NAMALWA (cell line): Measurements from ENCODE around the gene GORASP2.

Source experiments
- DNase-seq: peaks from one replicate; pipeline ENCODE4 v3.0.0-alpha.2; 2015; ENCODE audit warnings: low spot score

Gene GORASP2

DNA sequence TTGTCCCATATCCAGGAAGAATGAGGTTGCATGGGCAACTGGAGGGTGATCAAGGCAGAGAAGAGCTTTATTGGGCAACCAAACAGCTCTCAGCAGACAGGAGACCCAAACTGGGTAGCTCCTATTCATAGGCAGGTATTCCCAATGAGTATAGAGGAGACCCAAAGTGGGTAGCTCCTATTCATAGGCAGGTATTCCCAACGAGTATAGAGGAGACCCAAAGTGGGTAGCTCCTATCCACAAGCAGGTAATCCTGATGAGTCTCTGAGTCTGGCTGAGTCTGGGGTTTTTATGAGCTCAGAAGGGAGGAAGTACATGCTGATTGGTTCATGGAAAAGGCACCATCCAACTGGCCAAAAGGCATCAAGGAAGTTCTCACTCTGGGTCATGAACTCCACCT lies 5.3 kb upstream of the GORASP2 start:
- no peak for DNase-seq

DNA sequence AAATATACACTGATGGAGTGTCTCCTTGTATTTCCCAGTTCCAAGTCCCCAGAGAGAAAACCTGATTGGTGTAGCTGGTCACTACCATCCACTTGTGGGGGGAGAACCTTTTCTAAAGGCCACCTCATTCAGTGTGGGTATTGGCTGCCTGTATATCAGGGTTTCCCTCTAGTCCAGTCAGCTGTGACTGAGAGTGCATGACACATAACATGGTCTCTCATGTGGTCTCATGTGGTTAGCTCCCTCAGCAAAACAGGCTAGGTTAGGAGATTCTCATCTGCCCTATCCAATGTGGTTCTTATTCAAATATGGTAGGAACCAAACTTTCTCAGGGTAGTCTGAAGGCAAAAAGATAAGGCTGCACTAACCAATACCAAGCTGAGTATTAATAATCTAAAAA lies 4.1 kb upstream of the GORASP2 start:
- DNase-seq = no peak

DNA sequence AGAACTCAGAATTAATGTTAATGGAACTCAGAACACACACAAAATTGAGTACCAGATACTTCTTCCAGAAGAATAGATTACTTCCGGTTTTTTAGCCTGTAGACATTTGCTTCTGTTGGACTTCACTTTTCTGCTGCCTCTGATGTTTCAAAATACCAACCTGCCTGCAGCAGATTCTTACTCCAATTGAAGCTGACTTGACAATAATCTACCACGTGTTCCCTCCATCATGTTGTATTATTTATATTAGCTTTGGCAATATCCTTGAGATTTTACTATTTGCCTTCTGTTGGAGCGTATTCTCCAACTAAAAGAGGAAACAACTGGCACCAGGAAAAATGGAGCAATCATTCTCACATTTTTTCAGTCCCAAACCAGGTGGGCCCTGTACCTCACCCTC lies 3.1 kb upstream of the GORASP2 start:
- DNase-seq = no peak

DNA sequence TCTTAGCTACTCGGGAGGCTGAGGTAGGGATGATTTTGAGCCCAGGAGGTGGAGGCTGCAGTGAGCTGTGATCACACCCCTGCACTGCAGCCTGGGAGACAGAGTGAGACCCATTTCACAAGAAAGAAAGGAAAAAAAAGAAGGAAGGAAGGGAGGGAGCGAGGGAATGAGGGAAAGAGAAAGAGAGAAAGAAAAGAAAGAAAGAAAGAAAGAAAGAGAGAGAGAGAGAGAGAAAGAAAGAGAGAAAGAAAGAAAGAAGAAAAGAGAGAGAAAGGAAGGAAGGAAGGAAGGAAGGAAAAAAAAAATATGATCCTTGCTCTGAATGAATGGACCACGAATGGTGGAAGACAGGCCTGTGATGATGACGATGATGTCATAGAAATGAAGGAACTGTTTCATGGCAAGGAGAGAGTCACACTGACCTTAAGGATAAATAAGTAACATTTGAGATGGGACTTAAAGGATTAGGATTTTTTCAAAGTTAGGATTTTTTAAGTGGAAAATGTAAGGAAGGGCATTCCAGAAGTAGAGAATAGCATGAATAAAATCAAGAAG lies 2.2 kb upstream of the GORASP2 start:
- no peak for DNase-seq

DNA sequence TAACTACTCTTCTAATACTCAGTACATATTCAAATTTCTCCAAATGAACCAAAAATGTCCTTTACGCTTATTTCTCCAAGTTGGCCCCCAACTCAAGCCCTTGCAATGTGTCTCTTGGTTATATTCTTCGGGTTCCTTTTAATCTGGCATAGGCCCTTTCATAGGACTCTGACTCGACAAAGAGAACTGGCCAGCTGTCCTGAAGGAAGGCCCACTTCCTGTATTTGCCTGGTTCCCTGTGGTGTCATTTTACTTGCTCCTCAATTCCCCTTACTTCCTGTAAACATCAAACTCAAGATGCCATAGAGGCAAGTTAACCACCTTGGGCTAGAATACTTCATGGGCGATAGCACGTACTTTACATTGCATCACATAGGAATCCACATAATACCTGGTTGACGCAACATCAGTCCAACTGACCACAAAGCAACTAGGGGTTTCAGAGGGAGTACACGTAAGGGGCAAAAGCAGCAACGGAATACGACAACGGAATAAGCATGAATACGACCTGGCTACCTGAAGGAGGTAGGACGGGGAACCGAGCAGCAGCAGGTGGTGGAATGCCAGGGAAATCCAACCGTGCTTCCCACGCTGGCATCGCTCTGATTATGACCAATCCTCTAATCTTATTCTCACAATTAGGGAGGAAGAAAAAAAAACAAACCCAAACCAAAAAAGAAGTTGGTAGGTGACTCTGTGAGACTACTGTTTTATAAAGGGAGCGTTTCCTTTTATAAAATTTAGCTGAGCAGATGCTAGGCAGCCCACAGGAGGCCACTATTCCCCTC lies 823 bp upstream of the GORASP2 start:
- peak; percentile 29 for DNase-seq

DNA sequence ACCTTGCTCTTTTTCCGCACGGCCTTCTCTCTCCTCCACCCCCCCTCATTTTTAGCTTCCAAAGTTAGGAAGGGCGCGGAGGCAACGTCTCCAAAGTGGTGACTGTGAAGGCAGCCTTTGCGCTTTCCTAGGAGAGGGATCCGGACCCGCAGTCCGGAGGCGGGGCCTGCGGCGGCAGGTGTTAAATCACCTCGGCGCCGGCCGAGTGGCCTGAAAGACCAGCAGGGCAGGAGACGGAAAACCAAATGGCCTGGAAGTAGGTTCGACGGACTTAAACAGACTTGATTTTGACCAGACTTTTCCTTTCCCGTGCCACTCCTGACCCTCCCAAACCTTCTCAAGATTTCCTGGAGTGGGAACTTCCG lies 615 bp downstream of the GORASP2 start:
- peak; percentile 69 for DNase-seq

DNA sequence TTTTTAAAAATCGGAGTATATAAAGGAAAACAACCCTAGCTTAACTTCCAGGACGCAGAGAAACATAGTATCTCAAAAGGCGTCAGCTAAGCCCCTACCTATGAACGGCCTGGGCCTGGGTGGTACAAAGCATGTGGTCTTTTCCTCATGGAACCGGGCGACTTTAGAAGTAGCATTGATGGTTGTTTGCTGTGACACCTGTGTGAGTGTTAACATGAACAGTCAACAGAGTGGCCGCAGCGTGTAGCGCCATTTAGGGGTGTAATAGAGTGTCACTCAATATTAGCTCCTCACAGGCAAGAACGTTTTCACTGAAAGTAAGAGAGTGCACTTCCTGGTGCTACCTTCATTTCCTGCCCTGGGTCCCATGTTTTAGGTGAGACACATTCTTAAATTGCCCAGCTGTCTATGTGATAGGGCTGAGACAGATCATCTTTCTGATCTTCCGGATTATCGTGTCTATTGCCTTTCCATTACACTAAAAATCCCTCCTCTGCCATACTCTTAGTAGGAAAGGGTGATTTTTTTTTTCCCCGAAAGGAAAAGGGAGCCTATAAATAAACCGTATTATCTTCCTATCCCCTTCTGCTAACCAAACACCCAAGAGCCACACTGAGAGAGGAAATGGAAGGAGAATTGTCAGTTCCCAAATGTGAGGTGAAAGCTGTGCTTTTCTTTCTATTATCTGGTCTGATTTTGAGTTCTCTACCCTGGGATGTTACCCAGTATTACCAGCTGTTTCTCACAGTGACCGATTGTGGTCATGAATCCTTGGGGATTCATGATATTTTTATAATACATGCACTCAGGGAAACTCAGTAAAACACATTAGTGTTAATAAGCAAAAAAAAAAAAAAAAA lies 1.3 kb downstream of the GORASP2 start:
- DNase-seq = peak; percentile 92

DNA sequence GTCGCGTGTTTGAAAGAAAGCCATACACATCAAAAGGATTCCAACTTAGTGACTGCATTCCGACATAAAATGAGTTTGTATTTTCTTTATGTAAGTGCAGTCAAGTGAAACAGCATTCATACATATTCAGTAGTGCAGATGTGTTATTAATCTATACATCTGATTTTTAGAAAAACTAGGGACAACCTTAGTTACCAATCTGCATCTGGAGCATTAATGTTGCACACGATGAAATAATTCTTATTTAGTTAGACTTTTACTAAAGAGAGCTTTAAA lies 1.9 kb downstream of the GORASP2 start:
- no peak for DNase-seq

DNA sequence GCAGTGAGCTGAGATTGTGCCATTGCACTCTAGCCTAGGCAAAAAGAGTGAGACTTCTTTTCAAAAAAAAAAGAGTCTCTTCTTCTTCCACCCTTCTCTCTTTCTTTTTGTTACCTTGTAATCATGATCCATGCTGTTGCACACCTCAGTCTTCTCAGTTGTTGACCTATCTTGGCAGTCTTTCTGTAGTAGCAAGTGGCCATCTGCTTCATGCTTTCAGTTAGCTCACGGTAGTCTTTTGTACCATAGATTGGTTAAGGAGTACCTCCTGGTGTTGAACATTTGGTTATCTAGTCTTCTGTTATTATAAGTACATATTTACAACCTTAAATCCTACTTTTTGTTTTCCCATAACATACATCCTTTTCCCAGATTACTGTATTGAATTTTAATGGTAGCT lies 3.1 kb downstream of the GORASP2 start:
- DNase-seq = no peak

DNA sequence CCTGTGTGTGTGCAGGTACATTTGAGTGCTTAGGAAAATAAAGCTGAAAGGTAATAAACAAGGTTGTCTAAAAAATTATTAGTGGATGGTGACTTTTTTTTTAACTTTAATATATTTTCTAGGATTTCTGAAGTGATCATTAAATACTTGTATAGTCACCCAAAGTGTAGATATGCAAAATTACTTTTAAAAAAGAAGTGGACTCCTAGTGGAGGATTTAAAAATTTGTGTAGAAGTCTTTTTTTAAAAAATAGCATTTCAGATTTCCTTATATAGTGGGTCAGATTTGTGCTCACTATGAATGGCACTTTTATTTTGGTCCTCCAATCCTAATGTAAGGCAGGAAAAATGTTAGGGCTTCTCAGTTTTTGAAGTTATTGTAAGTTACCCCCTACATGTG lies 3.9 kb downstream of the GORASP2 start:
- peak; percentile 21 for DNase-seq

DNA sequence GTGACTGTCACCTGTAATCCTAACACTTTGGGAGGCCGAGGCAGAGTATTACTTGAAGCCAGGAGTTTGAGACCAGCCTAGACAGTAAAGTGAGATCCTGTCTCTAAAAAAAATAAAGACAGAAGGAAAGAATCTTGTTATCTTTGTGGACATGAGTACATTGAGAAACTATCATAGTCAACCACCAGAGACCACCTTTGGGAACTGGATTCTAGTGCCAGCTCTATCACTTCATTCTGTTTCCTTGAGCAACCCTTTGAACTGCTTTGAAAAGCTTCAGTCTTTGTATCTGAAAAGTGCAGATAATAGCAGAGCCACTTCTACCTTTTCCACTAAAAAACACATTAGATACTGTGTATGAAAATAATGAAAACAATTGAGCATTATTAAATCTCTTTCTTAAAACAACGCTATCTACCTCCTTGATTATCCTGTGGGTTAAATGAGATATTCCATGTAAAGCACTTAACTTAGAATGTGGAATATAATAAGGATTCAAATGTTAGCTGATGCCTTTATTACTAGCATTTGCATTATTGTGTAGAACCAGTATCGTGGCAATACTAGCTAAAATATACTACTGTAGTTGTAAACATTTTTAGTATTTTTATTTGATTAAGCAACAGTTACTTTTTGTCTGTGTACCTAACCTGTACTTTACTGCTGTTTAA lies 8.8 kb downstream of the GORASP2 start:
- no peak for DNase-seq

DNA sequence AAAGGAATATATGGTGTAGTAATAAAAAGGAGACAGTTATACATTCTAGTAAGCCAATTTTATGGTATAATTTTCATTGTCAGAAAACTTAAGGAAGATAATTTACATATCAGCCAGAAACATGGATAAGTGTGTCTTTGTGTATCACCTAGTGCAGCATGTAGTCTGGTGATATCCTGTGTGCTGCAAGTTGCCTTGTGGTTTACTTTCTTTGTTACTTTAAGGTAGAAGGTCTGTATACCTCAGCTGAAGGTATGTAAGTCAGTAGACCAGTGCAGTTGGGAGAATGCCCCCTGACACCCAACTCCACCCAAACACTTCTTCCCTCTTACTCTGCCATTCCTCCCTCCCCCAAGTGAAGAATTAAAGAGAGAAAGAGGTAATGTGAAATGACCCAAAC lies 11.0 kb downstream of the GORASP2 start:
- DNase-seq = no peak

DNA sequence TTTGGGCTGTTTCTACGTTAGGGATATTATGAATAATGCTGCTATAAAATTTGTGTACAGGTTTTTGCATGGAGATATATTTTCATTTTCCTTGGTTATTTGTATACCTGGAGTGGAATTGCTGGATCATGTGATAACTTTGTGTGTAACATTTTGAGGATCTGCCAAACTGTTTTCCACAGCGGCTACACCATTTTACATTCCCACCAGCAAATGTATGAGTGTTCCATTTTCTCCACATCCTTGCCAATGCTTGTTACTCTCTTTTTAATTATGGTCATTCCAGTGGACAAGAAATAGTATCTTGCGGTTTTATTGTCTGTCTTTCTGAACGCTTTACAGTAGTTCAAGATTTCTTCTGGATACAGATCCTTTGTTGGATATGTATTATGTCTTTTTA lies 13.6 kb downstream of the GORASP2 start:
- DNase-seq = no peak

DNA sequence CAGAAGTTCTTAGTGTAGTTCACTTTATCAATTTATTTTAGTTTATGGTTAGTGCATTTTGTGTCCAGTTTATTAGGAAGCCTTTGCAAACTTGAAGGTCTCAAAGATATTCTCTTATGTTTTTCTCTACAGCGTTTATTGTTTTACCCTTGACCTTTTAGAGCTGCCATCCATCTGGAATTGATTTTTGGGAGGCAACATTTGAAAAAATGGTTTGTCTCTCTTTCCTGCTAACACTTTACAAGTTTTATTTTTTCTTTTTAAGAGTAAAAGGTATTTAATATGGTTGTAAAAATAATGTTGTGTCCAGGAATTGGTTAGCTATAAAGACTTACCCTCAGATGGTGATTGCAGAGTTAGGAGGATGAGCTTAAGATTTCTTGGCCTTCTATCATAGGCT lies 14.0 kb downstream of the GORASP2 start:
- DNase-seq = no peak

DNA sequence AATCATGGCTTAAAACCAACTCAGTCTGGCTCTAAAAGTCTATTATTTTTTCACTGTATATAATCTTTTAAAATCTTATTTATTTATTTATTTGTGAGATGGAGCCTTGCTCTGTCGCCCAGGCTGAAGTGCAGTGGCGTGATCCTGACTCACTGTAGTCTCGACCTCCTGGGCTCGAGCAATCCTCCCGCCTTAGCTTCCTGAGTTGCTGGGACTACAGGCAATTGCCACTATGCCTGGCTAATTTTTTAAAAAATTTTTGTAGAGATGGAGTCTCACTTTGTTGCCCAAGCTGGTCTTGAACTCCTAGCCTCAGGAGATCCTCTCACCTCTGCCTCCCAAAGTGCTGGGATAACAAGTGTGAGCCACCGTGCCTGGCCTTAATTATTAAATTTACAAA lies 14.5 kb downstream of the GORASP2 start:
- DNase-seq = no peak

DNA sequence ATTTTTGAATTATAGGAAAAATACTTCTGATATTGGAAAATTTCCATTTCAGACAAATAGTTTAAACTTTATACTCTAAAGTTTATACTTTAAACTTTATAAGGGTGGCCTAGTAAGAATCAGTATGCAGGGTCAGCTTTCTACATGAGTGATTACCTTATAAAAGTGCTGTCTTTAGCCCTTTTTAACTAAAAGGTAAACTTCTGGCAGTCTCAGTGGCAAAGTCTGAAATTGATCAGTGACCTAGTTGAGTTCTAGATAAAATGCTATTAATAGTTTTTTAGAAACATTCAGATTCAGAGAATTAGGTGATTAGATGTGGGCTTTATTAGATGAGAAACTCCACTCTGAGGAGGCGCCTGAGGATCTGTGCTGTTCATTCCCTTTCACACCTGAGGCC lies 15.5 kb downstream of the GORASP2 start:
- DNase-seq = no peak

DNA sequence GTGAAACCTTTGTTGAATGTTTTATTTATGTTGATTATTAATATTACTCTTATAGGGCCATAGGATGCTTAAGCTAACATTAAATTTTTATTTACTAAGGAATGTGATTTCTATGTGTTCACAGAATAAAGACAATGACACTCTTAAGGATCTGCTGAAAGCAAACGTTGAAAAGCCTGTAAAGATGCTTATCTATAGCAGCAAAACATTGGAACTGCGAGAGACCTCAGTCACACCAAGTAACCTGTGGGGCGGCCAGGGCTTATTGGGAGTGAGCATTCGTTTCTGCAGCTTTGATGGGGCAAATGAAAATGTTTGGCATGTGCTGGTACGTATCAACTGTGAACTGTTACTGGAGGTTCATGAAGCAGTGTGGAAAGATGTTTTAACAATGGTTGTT lies 20.4 kb downstream of the GORASP2 start:
- DNase-seq = no peak

DNA sequence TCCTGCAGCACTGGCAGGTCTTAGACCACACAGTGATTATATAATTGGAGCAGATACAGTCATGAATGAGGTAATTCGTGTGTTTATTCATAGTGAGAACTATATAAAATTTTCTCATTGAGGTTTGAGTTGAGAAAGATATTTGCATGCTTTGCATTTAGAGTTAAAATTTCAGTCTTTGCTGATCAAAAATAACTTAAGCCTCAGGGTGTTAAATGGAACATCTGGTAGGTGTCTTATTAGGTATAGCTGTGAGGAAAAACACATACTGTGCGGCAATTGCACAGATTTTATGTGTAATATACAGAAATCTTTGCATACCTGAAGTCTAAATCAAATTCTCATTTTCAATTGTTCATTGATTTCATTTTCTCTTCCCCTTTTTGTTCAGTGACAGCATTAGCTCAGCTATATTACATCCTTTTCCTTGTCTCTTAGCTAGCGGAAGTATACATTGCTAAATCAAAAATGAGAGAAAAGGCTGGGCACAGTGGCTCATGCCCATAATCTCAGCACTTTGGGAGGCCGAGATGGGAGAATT lies 21.2 kb downstream of the GORASP2 start:
- no peak for DNase-seq

DNA sequence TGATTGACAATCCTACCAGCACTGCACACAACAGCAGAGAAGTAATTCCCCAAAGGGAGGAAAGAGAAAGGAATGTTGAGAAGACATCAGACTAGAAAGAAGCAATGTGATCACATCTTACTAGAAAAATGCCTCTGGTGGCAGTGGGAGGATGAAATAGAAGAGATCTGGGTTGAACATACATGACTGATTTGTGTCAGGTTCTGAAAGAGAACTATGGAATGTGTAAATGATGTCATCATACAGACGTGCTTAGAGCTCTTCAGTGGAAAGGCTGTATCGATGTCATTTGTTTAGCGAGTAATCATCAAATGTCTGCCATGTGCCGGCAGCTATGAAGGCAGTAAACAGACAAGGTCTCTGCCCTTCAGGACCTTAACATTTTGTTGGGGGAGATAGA lies 24.9 kb downstream of the GORASP2 start:
- no peak for DNase-seq

DNA sequence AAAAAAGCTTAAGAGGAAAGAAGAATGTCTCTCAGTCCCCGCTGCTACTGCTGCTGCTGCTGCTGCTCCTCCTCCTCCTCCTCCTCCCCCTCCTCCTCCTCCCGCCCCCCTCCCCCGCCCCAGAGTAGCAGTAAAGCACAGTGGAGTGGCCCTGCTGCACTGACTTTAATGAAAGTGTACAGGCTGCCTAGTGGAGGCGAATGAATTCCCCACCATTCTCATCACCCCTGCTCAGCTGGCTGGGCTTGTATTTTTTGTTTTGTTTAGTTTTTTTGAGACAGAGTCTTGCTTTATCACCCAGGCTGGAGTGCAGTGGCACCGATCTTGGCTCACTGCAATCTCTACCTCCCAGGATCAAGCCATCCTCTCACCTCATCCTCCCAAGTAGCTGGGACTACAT lies 34.3 kb downstream of the GORASP2 start:
- DNase-seq = no peak

DNA sequence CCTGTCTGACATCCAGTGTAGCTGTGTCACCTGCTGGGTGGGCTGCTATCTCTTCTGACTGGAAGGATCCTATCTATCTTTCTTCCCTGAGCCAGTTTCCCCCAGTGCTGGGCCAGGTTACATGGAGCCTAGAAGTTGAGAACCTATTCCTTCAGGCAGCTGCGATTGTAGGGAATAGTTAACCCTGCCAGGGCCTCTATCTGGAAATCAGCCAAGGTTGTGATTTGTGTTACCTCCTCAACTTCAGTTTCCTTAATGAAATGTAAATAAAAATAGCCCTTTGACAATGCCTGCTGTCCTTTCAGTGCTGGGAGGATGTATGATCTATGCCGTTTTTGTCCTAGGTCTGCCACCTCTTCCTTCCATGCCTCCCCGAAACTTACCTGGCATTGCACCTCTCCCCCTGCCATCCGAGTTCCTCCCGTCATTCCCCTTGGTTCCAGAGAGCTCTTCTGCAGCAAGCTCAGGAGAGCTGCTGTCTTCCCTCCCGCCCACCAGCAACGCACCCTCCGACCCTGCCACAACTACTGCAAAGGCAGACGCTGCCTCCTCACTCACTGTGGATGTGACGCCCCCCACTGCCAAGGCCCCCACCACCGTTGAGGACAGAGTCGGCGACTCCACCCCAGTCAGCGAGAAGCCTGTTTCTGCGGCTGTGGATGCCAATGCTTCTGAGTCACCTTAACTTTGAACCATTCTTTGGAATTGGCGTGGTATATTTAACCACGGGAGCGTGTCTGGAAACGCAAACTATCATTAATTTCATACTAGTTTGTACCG lies 36.6 kb downstream of the GORASP2 start:
- no peak for DNase-seq
